Parathyroid adenoma (tissue), 2 donors: ENCODE results near the gene SPHK2.

Experiments
- H2AFZ ChIP-seq: fragments of 300-600 bp; sonication (generic); one replicate; pipeline ENCODE4 v1.7.0; 2017; ENCODE audit warnings: antibody characterized with exemption, mild to moderate bottlenecking
- H3K27ac ChIP-seq: fragments of 300-600 bp; sonication (generic); one replicate; pipeline ENCODE4 v1.7.0; 2017
- H3K27me3 ChIP-seq: fragments of 300-600 bp; sonication (generic); one replicate; pipeline ENCODE4 v1.7.0; 2017; ENCODE audit warnings: low read length; ENCODE audit not compliant: control insufficient read depth, insufficient read depth
- H3K36me3 ChIP-seq: fragments of 300-600 bp; sonication (generic); one replicate; pipeline ENCODE4 v1.7.0; 2017; ENCODE audit warnings: low read length; ENCODE audit not compliant: control insufficient read depth, insufficient read depth
- H3K4me1 ChIP-seq: fragments of 300-600 bp; sonication (generic); one replicate; pipeline ENCODE4 v1.7.0; 2017; ENCODE audit warnings: control low read depth
- H3K4me2 ChIP-seq: fragments of 300-600 bp; sonication (generic); one replicate; pipeline ENCODE4 v1.7.0; 2017; ENCODE audit warnings: low read length
- H3K4me3 ChIP-seq: fragments of 300-600 bp; sonication (generic); one replicate; pipeline ENCODE4 v1.7.0; 2017; ENCODE audit warnings: low read depth, low read length
- H3K79me2 ChIP-seq: fragments of 300-600 bp; sonication (generic); one replicate; pipeline ENCODE4 v1.7.0; 2017; ENCODE audit warnings: control low read depth
- H3K9ac ChIP-seq: fragments of 300-600 bp; sonication (generic); one replicate; pipeline ENCODE4 v1.7.0; 2017; ENCODE audit warnings: mild to moderate bottlenecking
- H3K9me3 ChIP-seq: fragments of 300-600 bp; sonication (generic); one replicate; pipeline ENCODE4 v1.7.0; 2017; ENCODE audit warnings: low read length; ENCODE audit not compliant: control insufficient read depth
- TF ChIP-seq, protein P1 (sequence below): fragments of 300-600 bp; sonication (generic); IDR thresholded peaks from one replicate; pipeline ENCODE4 v1.7.0; 2017; ENCODE audit warnings: antibody characterized with exemption, mild to moderate bottlenecking
- donor health status: primary hyperparathyroidism.

The SPHK2 gene

DNA sequence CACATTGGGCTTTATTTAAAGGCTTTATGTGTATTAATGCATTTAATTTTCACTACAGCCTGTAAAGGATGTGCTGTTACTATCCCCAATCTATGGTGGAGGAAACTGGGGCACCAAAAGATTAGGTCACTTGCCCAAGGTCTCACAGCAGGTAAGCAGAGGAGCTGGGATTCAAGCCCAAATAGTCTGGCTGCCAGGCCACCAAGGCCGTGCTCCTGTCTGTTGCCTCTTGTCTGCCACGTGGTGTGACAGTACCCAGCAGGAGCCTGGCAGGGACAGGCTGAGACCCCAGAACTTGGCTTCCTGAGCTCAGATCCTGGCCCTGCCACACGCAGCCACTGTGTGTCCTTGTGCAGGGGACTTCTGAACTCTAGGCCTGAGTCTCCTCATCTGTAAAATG is 49.0 kb downstream of the SPHK2 start:
- Histone ChIP-seq H3K27ac (no peak overlapping the region), H3K4me1 (no peaks in the 10 kb centered on the region), H3K9ac (no peak overlapping the region), H3K79me2 (no peaks in the 10 kb centered on the region), H3K4me3 (no peak overlapping the region), H2AFZ (no peak overlapping the region), H3K27me3 (no peaks in the 10 kb centered on the region), H3K36me3 (no peaks in the 10 kb centered on the region), H3K4me2 (no peak overlapping the region), H3K9me3 (no peaks in the 10 kb centered on the region)
- TF ChIP-seq, protein P1, sequence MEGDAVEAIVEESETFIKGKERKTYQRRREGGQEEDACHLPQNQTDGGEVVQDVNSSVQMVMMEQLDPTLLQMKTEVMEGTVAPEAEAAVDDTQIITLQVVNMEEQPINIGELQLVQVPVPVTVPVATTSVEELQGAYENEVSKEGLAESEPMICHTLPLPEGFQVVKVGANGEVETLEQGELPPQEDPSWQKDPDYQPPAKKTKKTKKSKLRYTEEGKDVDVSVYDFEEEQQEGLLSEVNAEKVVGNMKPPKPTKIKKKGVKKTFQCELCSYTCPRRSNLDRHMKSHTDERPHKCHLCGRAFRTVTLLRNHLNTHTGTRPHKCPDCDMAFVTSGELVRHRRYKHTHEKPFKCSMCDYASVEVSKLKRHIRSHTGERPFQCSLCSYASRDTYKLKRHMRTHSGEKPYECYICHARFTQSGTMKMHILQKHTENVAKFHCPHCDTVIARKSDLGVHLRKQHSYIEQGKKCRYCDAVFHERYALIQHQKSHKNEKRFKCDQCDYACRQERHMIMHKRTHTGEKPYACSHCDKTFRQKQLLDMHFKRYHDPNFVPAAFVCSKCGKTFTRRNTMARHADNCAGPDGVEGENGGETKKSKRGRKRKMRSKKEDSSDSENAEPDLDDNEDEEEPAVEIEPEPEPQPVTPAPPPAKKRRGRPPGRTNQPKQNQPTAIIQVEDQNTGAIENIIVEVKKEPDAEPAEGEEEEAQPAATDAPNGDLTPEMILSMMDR, result no peak

DNA sequence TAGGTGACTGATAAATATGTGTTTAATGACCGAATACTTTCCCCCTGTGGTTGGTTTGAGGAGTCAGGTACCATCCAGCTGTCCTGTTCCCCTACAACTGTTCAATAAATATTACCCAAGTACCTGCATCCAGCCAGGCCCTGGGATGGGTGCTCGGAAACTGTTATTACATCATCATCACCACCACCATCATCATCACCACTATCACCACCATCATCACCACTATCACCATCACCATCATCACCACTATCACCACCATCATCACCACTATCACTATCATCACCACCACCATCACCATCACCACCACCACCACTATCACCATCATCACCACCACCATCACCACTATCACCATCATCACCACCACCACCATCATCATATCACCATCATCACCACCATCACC is 49.5 kb downstream of the SPHK2 start:
- no peaks in the 10 kb centered on the region for H3K27me3 ChIP-seq
- TF ChIP-seq, protein P1, result no peak
- H3K4me1 ChIP-seq, result no peaks in the 10 kb centered on the region
- no peak overlapping the region for H3K4me2 ChIP-seq
- H3K79me2 ChIP-seq, result no peaks in the 10 kb centered on the region
- H3K36me3 ChIP-seq, result no peaks in the 10 kb centered on the region
- no peak overlapping the region for H3K9ac ChIP-seq
- H3K27ac ChIP-seq, result no peak overlapping the region
- no peak overlapping the region for H2AFZ ChIP-seq
- H3K4me3 ChIP-seq, result no peak overlapping the region
- H3K9me3 ChIP-seq, result no peaks in the 10 kb centered on the region

DNA sequence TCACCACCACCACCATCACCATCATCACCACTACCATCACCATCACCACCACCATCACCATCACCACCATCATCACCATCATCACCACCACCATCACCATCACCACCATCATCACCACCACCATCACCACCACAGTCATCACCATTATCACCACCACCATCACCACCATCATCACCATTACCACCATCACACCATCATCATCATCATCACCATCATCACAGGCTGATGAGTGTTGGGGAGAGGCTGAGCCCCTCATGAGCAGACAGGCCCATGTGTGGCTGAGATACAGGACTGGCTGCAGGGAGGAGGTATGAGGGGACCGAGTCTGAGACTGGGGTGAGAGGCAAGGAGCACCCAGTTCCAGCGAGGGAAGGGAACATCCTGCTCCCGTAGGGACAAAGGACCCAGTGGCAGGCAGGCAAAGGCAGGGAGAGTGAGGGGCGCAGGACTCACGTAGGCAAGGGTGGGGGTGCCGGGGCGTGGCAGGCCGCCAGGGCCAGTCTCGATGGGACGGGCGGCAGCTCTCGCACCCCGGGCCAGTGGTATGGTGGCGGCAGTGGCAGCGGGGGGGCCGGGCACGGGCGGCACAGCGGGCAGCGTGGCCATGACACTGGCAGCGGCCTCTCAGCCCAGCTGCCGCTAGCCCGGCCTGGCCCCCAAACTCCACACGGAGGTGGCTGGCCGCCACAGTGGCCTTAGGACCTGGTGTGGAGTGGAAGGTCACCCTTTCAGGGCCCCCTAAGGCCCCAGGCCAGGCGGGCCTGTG is 50.8 kb downstream of the SPHK2 start:
- Histone ChIP-seq H3K9ac (no peak overlapping the region), H3K4me3 (no peak overlapping the region), H3K27me3 (no peaks in the 10 kb centered on the region), H3K4me2 (no peak overlapping the region), H3K79me2 (no peaks in the 10 kb centered on the region), H3K9me3 (no peaks in the 10 kb centered on the region), H3K4me1 (no peaks in the 10 kb centered on the region), H3K36me3 (no peaks in the 10 kb centered on the region), H2AFZ (no peak overlapping the region), H3K27ac (no peak overlapping the region)
- TF ChIP-seq, protein P1, result no peak

DNA sequence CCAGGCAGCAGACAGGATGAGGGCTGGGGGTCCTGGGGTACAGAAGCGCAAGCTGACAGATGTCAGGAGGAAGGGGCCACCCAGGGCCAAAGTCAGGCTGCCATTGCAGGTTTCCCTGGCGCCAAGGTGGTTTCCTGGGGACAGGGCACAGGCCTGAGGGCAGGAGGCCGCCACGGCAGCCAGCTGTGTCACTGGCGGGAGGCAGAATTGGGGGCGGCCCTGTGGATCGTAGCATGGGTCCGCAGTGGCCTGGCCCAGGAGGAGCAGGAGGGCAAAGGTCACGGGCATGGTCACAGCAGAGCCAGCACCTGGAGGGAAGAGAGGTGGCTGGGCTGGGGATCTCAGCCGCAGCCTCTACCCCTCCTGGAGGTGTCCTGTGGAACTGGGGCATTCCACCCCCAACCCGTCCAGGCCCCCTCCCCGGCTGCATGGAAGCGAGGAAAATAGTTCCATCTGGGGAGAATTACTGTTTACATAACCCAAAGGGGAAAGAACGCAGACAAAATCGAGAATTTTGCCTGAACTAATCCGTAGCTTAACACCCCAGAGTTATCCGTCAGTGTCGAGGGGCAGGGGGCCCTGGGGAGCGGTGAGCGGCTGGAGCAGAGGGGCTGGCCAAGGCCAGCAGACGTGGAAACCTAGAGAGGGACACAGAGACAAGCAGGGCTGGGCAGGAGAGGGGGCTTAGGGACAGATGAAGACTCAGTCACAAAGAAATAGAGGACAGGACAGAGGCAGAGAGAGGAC is 51.6 kb downstream of the SPHK2 start:
- Histone ChIP-seq H3K4me1 (no peaks in the 10 kb centered on the region), H3K9me3 (no peaks in the 10 kb centered on the region), H3K9ac (no peak overlapping the region), H3K79me2 (no peaks in the 10 kb centered on the region), H2AFZ (no peak overlapping the region), H3K4me2 (no peak overlapping the region), H3K27me3 (no peaks in the 10 kb centered on the region), H3K27ac (no peak overlapping the region), H3K4me3 (no peak overlapping the region), H3K36me3 (no peaks in the 10 kb centered on the region)
- TF ChIP-seq, protein P1, result no peak
